Spleen (tissue), 11 donors: ENCODE results near the gene TSPAN8. TPM values are rescaled to one million over a fixed set of nuclear protein-coding genes. Genes with fewer than 3 reads are reported as not detected.

Experiments used
- DNase-seq: peaks from one replicate; pipeline ENCODE4 v3.0.0-alpha.2; 2020
- H3K27ac ChIP-seq, 8 donors: fragments of 200-600 bp; sonication (generic) in 7 of 8; 1 replicate in 4 of 8; 2 replicates in 4 of 8; pipeline versions ENCODE4 v1.5.0 to v1.8.0; 2016 to 2021; ENCODE audit warnings: inconsistent platforms in 4 of 8, mild to moderate bottlenecking in 4 of 8, moderate library complexity in 1 of 8
- H3K27me3 ChIP-seq, 7 donors: fragments of 200-600 bp; sonication (generic) in 6 of 7; replicated peaks in 1 of 7; 1 replicate in 4 of 7; 2 replicates in 3 of 7; pipeline versions ENCODE4 v1.5.0 to v1.8.0; 2016 to 2021; ENCODE audit warnings: inconsistent platforms in 3 of 7, mild to moderate bottlenecking in 1 of 7
- H3K36me3 ChIP-seq, 6 donors: fragments of 200-600 bp; sonication (generic) in 5 of 6; 1 replicate in 4 of 6; 2 replicates in 2 of 6; pipeline versions ENCODE4 v1.5.0 to v1.8.0; 2016 to 2021; ENCODE audit warnings: inconsistent platforms in 2 of 6
- H3K4me1 ChIP-seq, 6 donors: fragments of 200-600 bp; sonication (generic) in 5 of 6; 1 replicate in 3 of 6; 2 replicates in 3 of 6; pipeline versions ENCODE4 v1.5.0 to v1.8.0; 2016 to 2021; ENCODE audit warnings: inconsistent platforms in 3 of 6
- H3K4me3 ChIP-seq, 8 donors: fragments of 200-600 bp; sonication (generic) in 7 of 8; 1 replicate in 4 of 8; 2 replicates in 4 of 8; pipeline versions ENCODE4 v1.5.0 to v1.8.0; 2016 to 2021; ENCODE audit warnings: inconsistent platforms in 4 of 8, mild to moderate bottlenecking in 4 of 8, moderate library complexity in 2 of 8
- H3K9me3 ChIP-seq, 8 donors: fragments of 200-600 bp; sonication (generic) in 7 of 8; 1 replicate in 4 of 8; 2 replicates in 4 of 8; pipeline versions ENCODE4 v1.5.0 to v1.8.0; 2016 to 2021; ENCODE audit warnings: inconsistent platforms in 4 of 8
- POLR2A ChIP-seq, 3 donors: fragments of 450-650 bp; IDR thresholded peaks; one replicate each; pipeline ENCODE4 v1.5.1; 2017; ENCODE audit warnings: antibody characterized with exemption in 3 of 3, mild to moderate bottlenecking in 1 of 3
- POLR2AphosphoS5 ChIP-seq, 3 donors: sonication (generic); formaldehyde crosslinking; IDR thresholded peaks; one replicate each; pipeline ENCODE4 v1.5.1; 2017; ENCODE audit warnings: antibody characterized with exemption in 3 of 3
- WGBS, 5 donors: extraction: QIAGEN DNeasy Blood & Tissue Kit in 3 of 5; methylation state at CpG; one replicate each; pipeline versions ENCODE4 v1.1.5 to v1.1.7; 2013 to 2018; 5-methylcytosine and 5-hydroxymethylcytosine counted together
- intact Hi-C: fragments of 100-400 bp; cut with DNase I; formaldehyde crosslinking; loops from one replicate; pipeline ENCODE4 v1.15.0; 2023; ENCODE audit warnings: low total_unique reads
- polyA plus RNA-seq, 3 donors: library from polyadenylated mRNA; stranded (reverse); fragments of 200-250 nt; gene quantifications; one replicate each; pipeline ENCODE4 v1.2.1, GENCODE V29; 2013
- total RNA-seq, 7 donors: library from RNA; depleted of rRNA in 3 of 7; stranded (reverse); fragments of >200 nt in 3 of 7; fragmentation: NEBNext Ultra II Directional in 4 of 7; extraction: Animal tissue kit (Norgen Biotek cat#: 25700) in 4 of 7; gene quantifications; one replicate each; pipeline versions ENCODE4 v1.1.0 to v1.2.1, GENCODE V29; 2016 to 2021
- TF ChIP-seq, protein P1 (sequence below), 11 experiments: fragments of 200-600 bp in 7 of 11; fragments of 450-650 bp in 4 of 11; sonication (generic) in 4 of 11; IDR thresholded peaks in 8 of 11; conservative IDR thresholded peaks in 3 of 11; 1 replicate in 7 of 11; 2 replicates in 4 of 11; pipeline versions ENCODE4 v1.4.0 to v1.8.0; 2016 to 2021; ENCODE audit warnings: antibody characterized with exemption in 11 of 11, inconsistent platforms in 4 of 11, mild to moderate bottlenecking in 1 of 11
- donor health status: healthy with polysubstance abuse.
- donor health status: DM: no; HTN: no; CAD: no; lungs with moderate emphysema.
- donor health status: DM: no; HTN: no; CAD: no.
- donor health status: Bipolar disorder and iron deficiency.
- donor health status: healthy.
- donor health status: DM: no; HTN: no; CAD: no.
- donor health status: DM: yes; HTN: yes; CAD: no.

TSPAN8 gene
- total and polyA plus RNA-seq, 10 donors = 0.21 to 2.5 (median 0.34) TPM; not detected in 6

DNA sequence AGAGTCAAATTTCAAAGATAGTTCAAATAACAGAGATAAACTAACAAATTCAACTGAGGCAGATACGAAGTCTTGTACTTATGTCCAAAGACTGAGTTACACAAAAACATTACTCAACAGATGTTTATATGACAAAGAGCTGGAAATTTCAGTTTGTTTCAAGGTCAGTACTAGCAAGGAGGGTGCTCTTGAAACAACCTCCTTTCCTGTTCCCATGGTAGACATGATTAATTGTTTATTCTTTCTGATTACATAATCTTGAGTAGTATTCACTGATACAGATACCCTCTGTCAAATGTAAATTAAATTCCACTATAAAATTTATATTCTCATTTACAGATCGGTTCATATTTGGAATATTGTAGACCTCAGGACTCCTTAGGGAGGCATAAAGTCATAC lies 23.4 kb downstream of the TSPAN8 start:
- intact Hi-C loops = no loop called here
- no peaks in the 10 kb centered on the region for H3K9me3 ChIP-seq
- no peaks in the 10 kb centered on the region for H3K27me3 ChIP-seq
- no peaks in the 10 kb centered on the region for H3K4me1 ChIP-seq
- no peaks in the 10 kb centered on the region for H3K36me3 ChIP-seq
- 36 to 57% (median 39%) methylated on average over 2 of the region's 2 CpGs for WGBS, 5 donors
- H3K27ac ChIP-seq = no peak overlapping the region
- no peak for DNase-seq
- no peak overlapping the region for H3K4me3 ChIP-seq
- TF ChIP-seq, protein P1, sequence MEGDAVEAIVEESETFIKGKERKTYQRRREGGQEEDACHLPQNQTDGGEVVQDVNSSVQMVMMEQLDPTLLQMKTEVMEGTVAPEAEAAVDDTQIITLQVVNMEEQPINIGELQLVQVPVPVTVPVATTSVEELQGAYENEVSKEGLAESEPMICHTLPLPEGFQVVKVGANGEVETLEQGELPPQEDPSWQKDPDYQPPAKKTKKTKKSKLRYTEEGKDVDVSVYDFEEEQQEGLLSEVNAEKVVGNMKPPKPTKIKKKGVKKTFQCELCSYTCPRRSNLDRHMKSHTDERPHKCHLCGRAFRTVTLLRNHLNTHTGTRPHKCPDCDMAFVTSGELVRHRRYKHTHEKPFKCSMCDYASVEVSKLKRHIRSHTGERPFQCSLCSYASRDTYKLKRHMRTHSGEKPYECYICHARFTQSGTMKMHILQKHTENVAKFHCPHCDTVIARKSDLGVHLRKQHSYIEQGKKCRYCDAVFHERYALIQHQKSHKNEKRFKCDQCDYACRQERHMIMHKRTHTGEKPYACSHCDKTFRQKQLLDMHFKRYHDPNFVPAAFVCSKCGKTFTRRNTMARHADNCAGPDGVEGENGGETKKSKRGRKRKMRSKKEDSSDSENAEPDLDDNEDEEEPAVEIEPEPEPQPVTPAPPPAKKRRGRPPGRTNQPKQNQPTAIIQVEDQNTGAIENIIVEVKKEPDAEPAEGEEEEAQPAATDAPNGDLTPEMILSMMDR (IDR thresholded peaks at IDR 0.05 in 8 of 11, conservative IDR thresholded peaks at IDR 0.05 in 3 of 11) = no peak
- TF ChIP-seq POLR2AphosphoS5 (IDR thresholded peaks at IDR 0.05) = no peak

DNA sequence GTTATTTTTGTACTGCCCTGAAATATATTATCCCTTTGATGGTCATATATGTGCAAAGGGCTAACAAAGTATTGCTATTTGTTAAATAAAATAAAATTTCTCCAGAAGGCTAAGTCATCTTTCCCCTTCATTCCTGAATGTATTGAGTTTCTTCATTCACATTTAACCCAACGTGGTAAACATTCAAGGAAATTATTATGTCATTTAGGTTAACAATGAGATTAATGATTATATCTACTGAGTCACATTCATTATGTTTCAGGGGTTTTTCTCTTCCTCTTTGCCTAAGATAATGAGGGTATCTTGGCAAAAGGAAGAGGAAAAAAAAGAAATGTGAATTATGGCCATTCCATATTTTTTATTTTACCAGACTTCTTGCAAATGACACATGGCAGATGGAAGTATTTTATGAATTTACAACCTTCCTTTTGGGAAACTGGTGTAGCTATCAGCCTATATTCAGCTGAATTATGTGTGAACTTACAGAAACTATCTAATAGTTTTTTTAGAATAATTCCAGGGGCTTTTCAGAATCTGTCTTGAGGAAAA lies 27.2 kb downstream of the TSPAN8 start:
- no peaks in the 10 kb centered on the region for H3K27me3 ChIP-seq
- TF ChIP-seq POLR2AphosphoS5 (IDR thresholded peaks at IDR 0.05) (no peak), POLR2A (IDR thresholded peaks at IDR 0.05) (no peak)
- TF ChIP-seq, protein P1 (IDR thresholded peaks at IDR 0.05 in 8 of 11, conservative IDR thresholded peaks at IDR 0.05 in 3 of 11) = no peak
- no peaks in the 10 kb centered on the region for H3K4me1 ChIP-seq
- H3K4me3 ChIP-seq = no peak overlapping the region
- WGBS, 5 donors = 0 to 10% (median 7%) methylated on average over 1 of the region's 1 CpG
- DNase-seq = no peak
- H3K36me3 ChIP-seq = no peaks in the 10 kb centered on the region
- intact Hi-C loops = no loop called here
- H3K27ac ChIP-seq = no peak overlapping the region
- H3K9me3 ChIP-seq = no peaks in the 10 kb centered on the region

DNA sequence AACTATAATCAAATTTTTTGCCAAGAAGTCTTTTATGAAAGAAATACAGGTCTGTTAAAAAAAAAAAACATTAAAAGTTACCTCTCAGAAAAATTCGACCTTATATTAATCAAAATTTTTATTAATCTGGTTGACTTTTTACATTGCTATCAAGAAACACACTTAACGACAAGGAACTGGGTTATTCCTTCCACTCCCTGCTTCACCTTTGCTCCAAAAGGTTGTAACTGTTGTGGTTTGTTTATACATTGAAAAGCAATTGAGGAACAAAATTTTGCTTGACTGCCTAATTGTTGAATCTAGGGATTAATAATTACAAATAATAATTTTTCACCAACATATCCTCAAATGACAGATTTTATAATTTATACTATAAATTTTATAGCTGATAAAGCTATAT lies 28.4 kb downstream of the TSPAN8 start:
- intact Hi-C loops = no loop called here

DNA sequence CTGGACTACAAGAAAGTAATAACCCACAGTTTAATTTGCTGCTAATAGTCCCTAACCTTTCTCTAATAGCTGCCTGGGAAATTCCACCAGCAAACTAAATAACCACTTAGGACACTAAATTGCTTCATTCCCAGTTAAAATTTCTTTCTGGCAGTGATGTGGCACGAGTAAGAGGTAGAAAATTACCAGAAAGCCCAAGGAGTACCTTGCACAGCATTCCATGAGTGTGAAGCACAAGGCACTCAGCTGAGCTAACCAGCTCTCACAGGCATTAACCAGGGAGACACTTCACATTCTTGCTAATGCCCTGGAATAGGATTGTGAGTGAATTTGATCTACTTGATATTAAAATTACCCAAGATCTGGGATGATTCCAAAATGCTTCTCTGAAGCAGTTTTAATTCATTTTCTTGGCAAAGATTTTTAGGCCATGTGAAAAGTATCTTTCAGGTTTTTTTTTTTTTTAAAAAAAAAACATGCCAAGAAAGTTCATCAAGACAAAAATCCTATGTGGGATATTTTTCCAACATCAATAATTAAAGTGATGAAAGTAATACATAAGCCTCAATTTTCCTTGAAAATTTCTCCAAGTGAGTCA lies 29.5 kb downstream of the TSPAN8 start:
- DNase-seq = no peak
- Histone ChIP-seq H3K36me3 (no peaks in the 10 kb centered on the region), H3K27ac (no peak overlapping the region), H3K4me3 (no peak overlapping the region), H3K4me1 (no peaks in the 10 kb centered on the region), H3K27me3 (no peaks in the 10 kb centered on the region), H3K9me3 (no peaks in the 10 kb centered on the region)
- intact Hi-C loops = no loop called here
- no peak for TF ChIP-seq POLR2AphosphoS5 (IDR thresholded peaks at IDR 0.05)
- no peak for TF ChIP-seq POLR2A (IDR thresholded peaks at IDR 0.05)
- TF ChIP-seq, protein P1 (IDR thresholded peaks at IDR 0.05 in 8 of 11, conservative IDR thresholded peaks at IDR 0.05 in 3 of 11) = no peak
- WGBS, 5 donors = 35 to 61% (median 43%) methylated on average over 1 of the region's 1 CpG

More for the DNA sequence above, 28.4 kb downstream of the TSPAN8 start:
- H3K27ac ChIP-seq = no peak overlapping the region
- TF ChIP-seq, protein P1 (IDR thresholded peaks at IDR 0.05 in 8 of 11, conservative IDR thresholded peaks at IDR 0.05 in 3 of 11) = no peak
- TF ChIP-seq POLR2A (IDR thresholded peaks at IDR 0.05) (no peak), POLR2AphosphoS5 (IDR thresholded peaks at IDR 0.05) (no peak)
- DNase-seq = no peak
- H3K36me3 ChIP-seq = no peaks in the 10 kb centered on the region
- 68 to 81% (median 77%) methylated on average over 2 of the region's 2 CpGs for WGBS, 5 donors
- no peak overlapping the region for H3K4me3 ChIP-seq
- H3K4me1 ChIP-seq = no peaks in the 10 kb centered on the region
- no peaks in the 10 kb centered on the region for H3K27me3 ChIP-seq
- H3K9me3 ChIP-seq = no peaks in the 10 kb centered on the region
